ENCODE results near the gene PDE8B. TPM values are rescaled to one million over a fixed set of nuclear protein-coding genes. Genes with fewer than 3 reads are reported as not detected.

Gene PDE8B
- polyA plus RNA-seq, 1 donor (not counting 4 experiments of a cell fraction or from before 2014, with no cell fraction given): not detected

GRCh38 chr5:77443670-77444069 lies 233.2 kb downstream of the PDE8B start:
- Histone ChIP-seq H3K36me3 (ENCODE audit: control insufficient read depth in 2 of 2, extremely low read depth in 1 of 2, insufficient read depth in 2 of 2, low read length in 2 of 2) (peaks cover 3 to 6% of the 10 kb centered on the region in 2 experiments), H3K9me3 (ENCODE audit: control insufficient read depth, low read depth, low read length) (no peaks in the 10 kb centered on the region), H3K27me3 (ENCODE audit: control insufficient read depth, extremely low read depth, insufficient read depth, low read length) (no peaks in the 10 kb centered on the region), H3K9me1 (ENCODE audit: control insufficient read depth, extremely low read depth, insufficient read depth, low read length) (no peaks in the 10 kb centered on the region), H3K4me3 (ENCODE audit: control insufficient read depth in 2 of 3, extremely low read depth in 1 of 3, insufficient read depth in 2 of 3, low read depth in 1 of 3, low read length in 3 of 3) (no peak overlapping the region), H3K4me1 (ENCODE audit: control insufficient read depth, extremely low read depth, insufficient read depth, low read length) (no peaks in the 10 kb centered on the region), H3K79me2 (ENCODE audit: control insufficient read depth, insufficient read depth, low read length) (no peaks in the 10 kb centered on the region), H2AFZ (ENCODE audit: control insufficient read depth, low read length) (no peak overlapping the region), H3K9ac (ENCODE audit: control insufficient read depth, extremely low read depth, insufficient read depth, low read length) (no peak overlapping the region), H3K4me2 (ENCODE audit: control insufficient read depth, extremely low read depth, insufficient read depth, low read depth, low read length) (no peak overlapping the region), H3K27ac (ENCODE audit: control insufficient read depth, insufficient read depth, low read length) (no peak overlapping the region), H4K20me1 (ENCODE audit: control insufficient read depth, extremely low read depth, insufficient read depth, low read length) (no peaks in the 10 kb centered on the region)
- dilution Hi-C loops (cut with MboI; ENCODE audit: extremely low pct_ligation_motif_present, low sequenced_read_pairs): no loop called here
- DNase-seq (ENCODE audit: low read depth, low spot score) (no peak), FAIRE-seq (no peak)
- TF ChIP-seq EZH2 (IDR thresholded peaks at IDR 0.05; ENCODE audit: low read length): no peak
- TF ChIP-seq, protein P1, sequence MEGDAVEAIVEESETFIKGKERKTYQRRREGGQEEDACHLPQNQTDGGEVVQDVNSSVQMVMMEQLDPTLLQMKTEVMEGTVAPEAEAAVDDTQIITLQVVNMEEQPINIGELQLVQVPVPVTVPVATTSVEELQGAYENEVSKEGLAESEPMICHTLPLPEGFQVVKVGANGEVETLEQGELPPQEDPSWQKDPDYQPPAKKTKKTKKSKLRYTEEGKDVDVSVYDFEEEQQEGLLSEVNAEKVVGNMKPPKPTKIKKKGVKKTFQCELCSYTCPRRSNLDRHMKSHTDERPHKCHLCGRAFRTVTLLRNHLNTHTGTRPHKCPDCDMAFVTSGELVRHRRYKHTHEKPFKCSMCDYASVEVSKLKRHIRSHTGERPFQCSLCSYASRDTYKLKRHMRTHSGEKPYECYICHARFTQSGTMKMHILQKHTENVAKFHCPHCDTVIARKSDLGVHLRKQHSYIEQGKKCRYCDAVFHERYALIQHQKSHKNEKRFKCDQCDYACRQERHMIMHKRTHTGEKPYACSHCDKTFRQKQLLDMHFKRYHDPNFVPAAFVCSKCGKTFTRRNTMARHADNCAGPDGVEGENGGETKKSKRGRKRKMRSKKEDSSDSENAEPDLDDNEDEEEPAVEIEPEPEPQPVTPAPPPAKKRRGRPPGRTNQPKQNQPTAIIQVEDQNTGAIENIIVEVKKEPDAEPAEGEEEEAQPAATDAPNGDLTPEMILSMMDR (optimal IDR thresholded peaks at IDR 0.05 in 1 of 3, IDR thresholded peaks at IDR 0.05 in 1 of 3, conservative IDR thresholded peaks at IDR 0.05 in 1 of 3; ENCODE audit: extremely low read depth in 1 of 3, insufficient read depth in 2 of 3, low read length in 3 of 3): no peak

- no peak overlapping the region for H3K27ac ChIP-seq (ENCODE audit: control insufficient read depth, insufficient read depth, low read length)
- no peak overlapping the region for H3K4me2 ChIP-seq (ENCODE audit: control insufficient read depth, extremely low read depth, insufficient read depth, low read depth, low read length)
- no peak overlapping the region for H2AFZ ChIP-seq (ENCODE audit: control insufficient read depth, low read length)
- dilution Hi-C loops (cut with MboI; ENCODE audit: extremely low pct_ligation_motif_present, low sequenced_read_pairs): no loop called here
- no peaks in the 10 kb centered on the region for H3K4me1 ChIP-seq (ENCODE audit: control insufficient read depth, extremely low read depth, insufficient read depth, low read length)
- H3K9me3 ChIP-seq (ENCODE audit: control insufficient read depth, low read depth, low read length): no peaks in the 10 kb centered on the region
- no peak overlapping the region for H3K9ac ChIP-seq (ENCODE audit: control insufficient read depth, extremely low read depth, insufficient read depth, low read length)
- no peaks in the 10 kb centered on the region for H3K9me1 ChIP-seq (ENCODE audit: control insufficient read depth, extremely low read depth, insufficient read depth, low read length)
- H3K79me2 ChIP-seq (ENCODE audit: control insufficient read depth, insufficient read depth, low read length): no peaks in the 10 kb centered on the region
- H3K4me3 ChIP-seq (ENCODE audit: control insufficient read depth in 2 of 3, extremely low read depth in 1 of 3, insufficient read depth in 2 of 3, low read depth in 1 of 3, low read length in 3 of 3): no peak overlapping the region
- TF ChIP-seq, protein P1 (optimal IDR thresholded peaks at IDR 0.05 in 1 of 3, IDR thresholded peaks at IDR 0.05 in 1 of 3, conservative IDR thresholded peaks at IDR 0.05 in 1 of 3; ENCODE audit: extremely low read depth in 1 of 3, insufficient read depth in 2 of 3, low read length in 3 of 3): no peak
- TF ChIP-seq EZH2 (IDR thresholded peaks at IDR 0.05; ENCODE audit: low read length): no peak
- H3K36me3 ChIP-seq (ENCODE audit: control insufficient read depth in 2 of 2, extremely low read depth in 1 of 2, insufficient read depth in 2 of 2, low read length in 2 of 2): peaks cover 10 to 11% of the 10 kb centered on the region in 2 experiments
- no peaks in the 10 kb centered on the region for H3K27me3 ChIP-seq (ENCODE audit: control insufficient read depth, extremely low read depth, insufficient read depth, low read length)
- no peaks in the 10 kb centered on the region for H4K20me1 ChIP-seq (ENCODE audit: control insufficient read depth, extremely low read depth, insufficient read depth, low read length)
- FAIRE-seq: no peak
- no peak for DNase-seq (ENCODE audit: low read depth, low spot score)
Measured at GRCh38 chr5:77444356-77444755, 233.9 kb downstream of the PDE8B start.

All from keratinocyte (primary cell).